Activated effector memory CD4-positive, alpha-beta T cell treated with anti-CD3 and anti-CD28 coated beads, Interleukin-2, amount 50 U/mL, for 16 hours (primary cell): ENCODE measurements around the gene HOXB7.

Experiments used
- DNase-seq: peaks from one replicate; pipeline ENCODE4 v3.0.0-alpha.2; 2020

Gene HOXB7

DNA sequence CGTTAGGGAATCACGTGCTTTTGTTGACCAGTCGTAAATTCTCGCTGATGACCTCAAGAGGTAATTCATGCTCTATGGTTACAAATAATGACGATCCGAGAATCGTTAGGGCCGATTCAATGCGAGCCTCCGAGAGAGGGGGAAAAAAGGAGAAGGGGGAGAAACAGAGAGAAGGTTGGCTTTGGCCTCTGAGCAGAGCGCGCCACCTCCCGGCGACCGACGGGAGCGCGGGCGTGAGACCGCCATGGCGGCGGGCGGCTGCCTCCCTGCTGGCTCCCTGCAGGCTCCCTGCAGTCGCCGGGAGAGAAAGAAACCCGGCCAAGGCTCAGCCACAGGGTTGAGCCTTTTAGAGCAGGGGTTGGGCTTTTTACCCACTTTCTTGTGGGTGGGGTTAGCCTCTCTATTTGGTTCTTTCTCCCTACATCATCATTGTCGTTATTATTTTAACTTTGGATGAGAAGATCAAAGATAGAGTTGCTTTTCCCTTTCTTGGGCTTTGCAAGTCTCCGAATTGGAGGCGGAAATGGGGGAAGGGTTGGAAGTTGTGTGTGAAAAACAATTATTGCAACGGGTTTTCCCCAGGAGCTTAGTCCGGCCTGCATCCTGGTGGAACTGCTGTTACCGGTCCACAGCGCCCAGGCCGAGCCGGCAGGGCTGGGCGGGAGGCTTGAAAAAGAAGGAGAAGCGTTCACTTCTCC, 16.8 kb downstream of the HOXB7 start:
- peak; percentile 93 for DNase-seq

DNA sequence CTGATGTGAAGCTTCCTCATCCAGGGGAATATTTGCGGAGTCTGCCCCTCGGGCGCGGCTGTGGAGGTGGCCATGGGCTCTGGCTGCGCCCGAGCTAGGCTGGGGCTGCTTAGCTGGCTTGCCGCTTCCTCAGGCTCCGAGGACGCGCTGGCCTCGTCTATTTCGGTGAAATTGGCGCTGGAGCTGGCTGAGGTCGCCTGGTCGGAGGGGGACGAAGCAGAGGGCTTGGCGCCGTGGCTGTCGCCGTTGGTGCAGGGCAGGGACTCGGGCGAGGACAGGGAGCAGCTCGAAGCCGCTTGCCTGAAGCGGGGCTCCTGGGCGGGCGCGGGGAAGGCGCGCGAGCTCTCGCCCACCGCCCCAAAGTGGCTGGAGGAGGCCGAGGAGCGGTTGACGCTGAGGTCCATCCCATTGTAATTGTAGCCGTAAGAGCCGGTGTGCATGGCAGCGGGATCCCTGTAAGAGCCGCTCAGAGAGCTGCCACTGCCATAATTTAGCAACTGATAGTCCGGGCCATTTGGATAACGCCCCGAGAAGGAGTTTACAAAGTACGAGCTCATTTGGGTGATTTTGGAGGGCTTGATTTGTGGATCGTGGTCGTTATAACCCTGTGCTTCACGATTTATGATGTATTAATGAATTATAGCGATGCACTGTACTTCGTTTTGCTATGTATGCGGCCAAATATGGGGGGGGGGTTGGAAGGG, 17.5 kb downstream of the HOXB7 start, which contains the start of gene HOXB5:
TSS of gene HOXB5 (minus strand) at position 654 of the 704 bp plus-strand sequence. CDS start at position 557, 97 bp downstream.
- peak; percentile 74 for DNase-seq

DNA sequence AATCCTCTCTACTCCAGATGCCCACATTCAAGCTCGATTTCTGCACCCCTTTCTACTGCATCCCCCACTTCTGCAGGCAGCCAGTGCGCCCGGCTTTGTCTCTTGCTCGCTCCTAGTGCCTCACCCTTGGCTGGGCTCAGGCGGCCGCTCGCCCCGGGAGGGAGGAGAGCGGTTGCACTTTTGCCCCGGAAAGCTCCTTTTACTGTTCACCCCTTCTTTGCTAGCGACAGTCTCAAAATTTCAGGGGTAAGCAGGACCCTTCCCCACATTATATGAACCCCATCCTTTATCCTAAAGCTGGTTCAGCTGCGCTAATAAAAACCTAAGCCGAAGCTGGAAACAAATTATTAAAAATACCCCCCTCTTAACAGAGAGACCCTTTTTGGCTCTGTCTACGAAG, 18.2 kb downstream of the HOXB7 start:
- DNase-seq, result no peak

DNA sequence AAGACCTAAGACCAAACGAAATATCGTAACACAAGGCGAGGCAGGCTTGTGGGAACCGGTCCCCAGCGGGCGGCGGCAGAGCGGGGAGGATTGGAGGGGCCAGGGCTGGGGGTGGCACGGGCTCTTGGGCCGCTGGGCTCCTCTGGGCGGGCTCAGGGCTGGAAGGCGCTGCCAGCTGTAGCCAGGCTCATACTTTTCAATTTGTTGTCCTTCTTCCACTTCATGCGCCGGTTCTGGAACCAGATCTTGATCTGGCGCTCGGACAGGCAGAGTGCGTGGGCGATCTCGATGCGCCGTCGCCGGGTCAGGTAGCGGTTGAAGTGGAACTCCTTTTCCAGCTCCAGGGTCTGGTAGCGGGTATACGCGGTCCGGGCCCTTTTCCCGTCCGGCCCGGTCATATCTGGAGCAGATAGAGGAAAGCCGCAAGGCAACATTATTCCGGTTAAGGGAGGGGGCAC, 18.7 kb downstream of the HOXB7 start:
- no peak for DNase-seq

DNA sequence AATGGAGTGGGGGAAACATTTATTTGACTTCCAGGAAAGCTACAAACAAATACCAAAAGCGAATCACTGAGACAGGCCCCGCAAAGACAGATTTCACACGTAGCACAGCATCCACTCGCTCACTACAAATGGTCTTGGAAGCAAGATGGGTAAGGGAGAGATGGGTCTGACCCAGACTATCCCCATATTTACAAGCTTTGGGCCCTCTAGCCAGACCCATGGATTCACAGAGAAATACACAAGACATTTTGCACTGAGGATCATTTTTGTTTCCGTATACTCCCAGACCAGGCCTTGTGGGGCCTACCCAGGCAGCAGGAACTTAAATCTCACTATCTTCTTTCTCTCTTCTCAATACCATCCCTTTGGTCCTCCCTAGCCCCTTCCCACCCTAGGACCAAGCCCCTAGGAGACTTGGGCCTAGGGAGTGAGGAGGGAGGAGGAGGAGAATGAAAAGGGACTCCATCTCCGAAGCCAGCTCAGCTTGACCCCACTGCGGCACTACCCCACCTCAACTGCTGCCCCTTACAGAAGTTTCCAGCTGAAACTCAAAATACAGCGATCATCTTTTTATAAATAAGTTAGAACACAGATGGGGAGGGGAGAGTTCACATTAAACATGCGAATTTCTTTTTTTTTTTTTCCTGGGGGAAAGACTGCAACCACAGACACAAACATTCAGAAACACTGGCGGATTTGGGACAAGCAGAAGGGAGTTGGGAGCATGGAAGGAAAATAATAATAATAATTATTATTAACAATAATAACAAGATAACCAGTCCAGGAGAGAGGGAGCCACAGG, 19.4 kb downstream of the HOXB7 start:
- DNase-seq, result no peak

DNA sequence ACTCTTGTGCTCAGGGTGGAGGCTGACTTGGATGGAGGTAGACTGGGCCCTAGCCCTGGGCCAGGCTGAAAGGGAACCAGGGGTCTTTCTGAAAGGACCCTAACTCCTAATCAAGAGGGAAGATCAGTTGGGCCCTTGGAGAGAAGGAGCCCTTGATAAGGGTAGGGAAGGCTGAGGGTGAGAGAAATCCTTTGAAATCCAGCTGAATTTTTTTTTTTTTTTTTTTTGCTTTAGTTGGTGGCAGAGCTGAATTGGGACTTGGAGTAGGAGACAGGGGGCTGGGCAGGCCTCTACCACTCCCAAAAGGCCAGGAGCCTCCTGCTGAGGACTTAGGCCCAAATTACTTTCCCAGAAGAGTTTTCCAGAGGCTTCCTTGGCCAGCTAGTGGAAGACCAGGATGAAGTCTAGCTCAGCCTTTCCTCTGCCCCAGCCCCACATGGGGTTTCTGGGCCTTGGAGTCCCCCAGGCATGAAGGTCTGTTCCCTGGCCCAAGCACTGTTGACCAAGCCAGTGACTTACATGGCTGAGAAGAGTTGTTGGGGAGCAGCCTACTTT, 20.1 kb downstream of the HOXB7 start:
- no peak for DNase-seq

DNA sequence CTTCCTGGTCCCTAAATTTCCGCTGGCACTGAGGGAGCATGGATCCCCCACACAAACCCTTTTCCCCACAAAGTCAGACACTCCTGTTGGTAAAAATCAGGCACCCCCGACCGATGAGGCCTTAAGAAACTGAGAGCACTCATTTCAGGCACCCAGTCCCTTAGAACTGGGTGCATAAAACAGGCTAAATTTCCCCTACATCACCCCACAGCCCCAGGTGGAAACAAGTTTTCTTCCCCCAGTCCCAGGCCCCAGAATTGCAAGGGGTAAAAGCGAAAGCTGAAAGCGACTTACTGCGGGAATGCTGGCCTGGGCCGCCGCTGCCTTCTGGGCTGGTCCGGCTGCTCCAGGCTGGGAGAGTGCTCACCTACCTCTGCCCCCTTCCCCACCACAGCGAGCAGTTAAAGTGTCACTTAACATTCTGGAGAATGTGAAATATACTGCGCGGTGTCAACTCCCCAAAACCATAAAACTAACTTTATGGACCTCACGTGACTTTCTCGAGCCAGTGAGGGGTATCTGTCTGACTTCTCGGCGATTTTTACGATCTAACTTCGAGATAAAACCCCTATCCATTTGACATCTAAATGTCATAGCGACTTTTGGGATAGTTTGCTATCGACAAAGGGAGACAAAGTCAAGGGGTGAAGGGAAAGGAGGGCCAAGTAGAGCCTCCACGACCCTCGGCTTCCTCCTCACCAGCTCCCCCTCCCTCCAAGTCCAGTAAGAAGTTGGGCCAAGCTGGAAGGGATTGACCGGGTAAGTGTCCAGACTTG, 20.8 kb downstream of the HOXB7 start, which contains the start of gene HOXB3:
TSS of gene HOXB3 (minus strand) at position 411 of the 776 bp plus-strand sequence. CDS start 37,767 bp downstream, outside the sequence.
- DNase-seq, result no peak

DNA sequence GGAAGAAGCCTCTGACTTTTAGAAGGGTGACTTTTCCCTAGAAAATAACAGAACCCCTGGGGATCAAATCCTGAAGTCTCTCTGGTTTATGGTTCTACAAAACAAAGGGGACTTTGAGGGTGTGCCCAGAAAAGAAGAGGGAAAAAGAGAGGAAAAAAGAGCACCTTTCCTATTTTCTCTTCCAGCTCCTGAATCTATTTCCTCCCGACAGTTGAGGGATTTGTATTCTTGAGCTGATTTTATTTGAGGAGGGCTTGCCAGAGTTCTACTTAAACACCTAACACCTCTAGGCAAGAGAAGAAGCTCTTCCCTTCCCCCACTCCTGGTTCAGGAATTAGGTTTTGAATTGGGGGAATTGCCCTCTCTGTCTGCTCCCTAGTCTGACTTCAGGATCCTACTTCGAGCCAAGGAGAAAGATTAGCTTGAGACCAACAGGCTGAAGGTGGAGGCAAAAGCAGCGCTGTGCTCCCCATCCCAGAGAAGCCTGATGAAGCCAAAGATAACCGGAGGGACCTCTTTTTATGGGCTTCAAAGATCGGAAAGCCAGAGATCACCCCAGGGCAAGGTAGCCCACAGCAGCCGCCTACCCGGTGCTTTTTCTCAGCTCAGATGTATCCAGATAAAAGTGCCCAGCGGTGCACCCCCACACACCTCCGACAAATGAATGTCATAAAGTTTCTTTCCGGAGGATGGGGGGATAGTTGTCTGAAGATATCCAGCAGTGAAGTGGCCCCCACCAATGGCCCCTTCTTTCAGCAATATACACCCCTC, 21.6 kb downstream of the HOXB7 start:
- DNase-seq, result no peak

DNA sequence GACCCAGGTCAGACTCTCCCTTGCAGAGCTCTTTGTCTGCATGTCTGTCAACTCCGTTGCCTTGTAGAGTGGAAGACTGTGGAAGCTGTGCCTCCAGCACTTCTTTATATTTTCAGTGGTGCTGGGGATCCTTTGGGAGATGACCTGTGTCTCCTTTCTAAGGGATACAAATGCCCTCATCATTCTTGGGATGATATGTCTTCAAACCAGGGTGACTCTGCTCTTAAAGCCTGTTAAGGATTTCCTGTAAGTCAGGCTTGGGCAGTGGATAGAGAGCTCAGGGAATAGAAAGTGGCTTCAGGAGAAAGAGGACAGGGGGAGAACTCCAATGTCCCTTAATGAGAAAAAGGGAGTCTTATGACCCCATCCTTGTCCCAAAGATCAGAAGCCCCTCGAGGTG, 22.3 kb downstream of the HOXB7 start:
- DNase-seq, result no peak

DNA sequence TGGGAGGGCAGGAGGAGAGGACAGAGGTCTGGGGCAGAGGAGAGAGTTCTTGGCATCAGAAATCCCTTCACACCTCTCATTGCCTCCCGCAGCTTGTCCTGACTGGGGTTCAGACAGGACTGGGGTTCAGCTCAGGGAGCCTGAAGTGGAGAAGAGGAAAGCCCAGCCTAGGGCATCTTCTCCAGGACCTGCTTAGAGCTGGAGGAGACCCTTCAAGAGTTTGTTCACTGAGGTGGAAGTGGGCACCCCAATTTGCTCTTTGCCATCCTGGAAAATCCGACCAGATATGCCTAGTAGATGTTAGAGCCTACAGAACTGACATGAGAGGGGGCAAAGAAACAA, 22.8 kb downstream of the HOXB7 start:
- DNase-seq, result no peak

DNA sequence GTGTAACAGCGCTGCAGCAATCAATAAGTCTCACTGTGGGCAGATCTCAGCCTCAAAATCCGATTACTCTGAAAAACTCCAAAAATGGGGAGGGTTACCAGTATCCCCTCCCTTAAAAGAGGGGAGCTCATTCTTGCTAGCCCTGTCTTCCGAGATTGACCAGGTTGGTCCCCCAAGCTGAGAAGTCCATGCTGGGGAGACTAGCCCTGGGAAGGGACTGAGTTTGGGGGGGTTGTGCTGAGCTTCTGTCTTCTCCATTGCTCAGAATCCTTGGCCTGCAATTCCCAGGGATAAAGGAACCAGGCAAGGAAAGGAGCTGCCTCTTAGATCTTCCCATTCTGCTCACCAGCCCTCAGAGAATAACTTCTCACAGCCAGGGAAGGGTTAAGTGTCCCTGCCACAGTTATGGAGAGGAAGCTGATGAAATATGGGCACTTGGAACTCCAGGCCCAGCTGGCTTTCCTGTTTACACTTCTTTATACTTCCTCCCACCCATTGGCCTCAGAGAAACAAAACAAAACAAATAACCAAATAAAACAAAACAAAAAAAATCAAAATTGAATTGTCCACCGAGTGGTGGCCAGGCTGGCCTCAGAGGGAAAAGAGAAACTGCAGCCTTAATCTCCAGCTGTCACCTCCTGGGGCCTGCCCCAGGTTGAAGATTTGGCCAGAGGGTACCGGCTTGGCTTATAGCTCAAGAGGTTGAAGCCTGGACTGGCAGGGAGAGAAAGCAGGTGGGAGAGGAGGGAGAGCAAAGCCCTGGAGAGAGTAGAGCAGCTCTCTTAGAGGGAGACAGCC, 23.3 kb downstream of the HOXB7 start:
- no peak for DNase-seq

DNA sequence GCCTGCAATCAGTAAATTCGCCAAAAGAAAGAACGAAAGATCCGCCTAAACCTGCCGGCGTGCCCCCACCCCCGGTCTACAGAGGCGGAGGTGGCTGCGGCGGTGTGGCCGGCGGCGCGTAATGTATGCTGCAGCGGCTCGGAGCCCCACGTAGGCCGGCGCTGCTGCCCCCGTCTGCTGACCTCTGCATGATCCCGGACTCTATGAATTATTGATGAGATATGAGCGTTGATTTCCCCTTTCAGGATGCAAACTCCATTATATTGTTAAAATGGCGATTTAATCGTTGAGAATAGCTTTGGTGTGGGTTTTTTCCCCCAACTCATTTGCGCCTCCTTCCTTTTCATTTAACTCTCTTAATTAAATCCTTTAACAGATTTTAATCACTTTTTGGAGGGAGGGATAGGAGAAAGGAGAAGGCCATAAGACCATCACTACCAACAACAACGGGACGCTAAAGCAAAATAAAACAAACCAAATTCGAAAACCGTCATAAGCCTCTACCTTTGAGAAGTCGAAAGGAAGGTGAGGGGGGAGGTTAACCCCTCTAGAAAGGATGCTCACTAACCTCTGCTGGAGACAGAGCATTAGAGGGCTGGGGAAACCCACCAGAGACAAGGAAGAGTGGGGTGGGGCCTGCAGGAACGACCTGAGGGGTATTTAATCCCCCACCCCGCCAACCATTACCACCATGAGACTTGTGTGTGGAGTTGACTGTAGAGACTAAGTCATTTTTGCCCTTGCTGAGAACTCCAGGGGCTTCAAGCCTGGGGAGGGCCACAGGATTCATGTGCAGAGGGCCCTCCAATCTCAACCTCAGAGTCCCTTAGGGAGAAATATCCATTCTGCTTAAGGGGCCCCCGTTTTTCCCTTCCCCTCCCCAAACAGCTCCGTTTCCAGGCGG, 24.2 kb downstream of the HOXB7 start:
- DNase-seq, result peak; percentile 76

DNA sequence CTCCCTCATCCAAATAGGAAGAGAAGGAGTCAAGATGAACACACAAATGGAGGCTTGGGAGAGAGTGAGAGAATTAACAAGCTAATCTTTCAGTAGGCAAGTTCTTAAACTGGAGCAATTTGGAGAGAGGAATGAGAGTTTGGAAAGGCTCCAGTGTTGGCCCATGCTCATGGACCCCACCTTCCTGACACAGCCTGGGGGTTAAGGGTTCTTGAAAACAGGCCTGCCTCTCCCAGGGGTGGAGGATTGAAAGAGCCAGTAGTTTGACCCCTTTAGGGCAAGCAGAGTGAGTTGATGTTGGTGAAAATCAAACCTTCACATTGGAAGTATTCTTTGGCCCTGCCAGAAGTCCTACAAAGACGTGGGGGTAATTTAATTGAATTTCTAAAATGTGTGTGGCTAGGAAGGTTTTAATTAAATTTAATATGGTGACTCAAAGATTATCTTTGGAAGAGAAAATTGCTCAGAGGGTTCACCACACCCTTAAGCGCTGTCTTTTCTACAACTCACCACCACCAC, 26.5 kb downstream of the HOXB7 start:
- DNase-seq, result no peak

DNA sequence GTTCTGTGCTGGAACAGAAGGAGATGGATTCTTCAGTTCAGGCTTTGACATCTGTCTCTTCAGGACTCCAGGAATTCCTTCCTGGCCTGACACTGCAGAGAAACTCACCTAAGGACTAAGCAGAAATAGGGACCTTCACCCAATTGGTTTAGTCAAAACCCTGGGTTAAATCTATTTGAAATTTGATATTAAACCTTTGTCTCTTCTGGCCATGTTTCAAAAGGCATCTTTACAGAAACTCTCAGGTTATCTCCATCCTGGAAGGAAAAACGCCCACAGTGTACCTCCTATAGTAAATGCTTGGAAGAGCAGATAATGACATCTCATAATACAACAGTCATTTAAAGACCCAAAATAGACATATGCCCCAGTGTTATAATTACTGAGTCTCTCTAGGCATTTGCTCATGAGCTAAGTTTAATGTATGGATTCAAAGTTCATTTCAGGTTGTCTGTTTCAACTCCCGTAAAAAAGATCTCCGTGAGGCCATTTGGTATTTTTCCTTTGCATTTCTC, 27.1 kb downstream of the HOXB7 start:
- no peak for DNase-seq

DNA sequence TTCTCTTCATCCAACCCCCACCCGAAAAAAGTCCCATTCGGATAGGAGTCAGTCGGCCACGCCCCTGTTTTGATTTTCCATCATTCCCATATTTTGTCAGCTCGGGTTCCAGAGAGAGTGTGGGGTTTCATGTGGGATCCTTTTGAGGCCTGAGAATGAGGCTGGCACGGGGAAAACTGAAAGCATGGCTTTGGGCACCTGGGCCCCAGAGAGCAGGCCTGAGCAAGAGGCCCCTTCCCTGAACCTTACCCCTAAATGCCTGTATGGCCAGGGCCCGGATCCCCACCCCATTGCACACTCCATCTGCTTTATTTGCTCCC, 28.1 kb downstream of the HOXB7 start:
- no peak for DNase-seq

DNA sequence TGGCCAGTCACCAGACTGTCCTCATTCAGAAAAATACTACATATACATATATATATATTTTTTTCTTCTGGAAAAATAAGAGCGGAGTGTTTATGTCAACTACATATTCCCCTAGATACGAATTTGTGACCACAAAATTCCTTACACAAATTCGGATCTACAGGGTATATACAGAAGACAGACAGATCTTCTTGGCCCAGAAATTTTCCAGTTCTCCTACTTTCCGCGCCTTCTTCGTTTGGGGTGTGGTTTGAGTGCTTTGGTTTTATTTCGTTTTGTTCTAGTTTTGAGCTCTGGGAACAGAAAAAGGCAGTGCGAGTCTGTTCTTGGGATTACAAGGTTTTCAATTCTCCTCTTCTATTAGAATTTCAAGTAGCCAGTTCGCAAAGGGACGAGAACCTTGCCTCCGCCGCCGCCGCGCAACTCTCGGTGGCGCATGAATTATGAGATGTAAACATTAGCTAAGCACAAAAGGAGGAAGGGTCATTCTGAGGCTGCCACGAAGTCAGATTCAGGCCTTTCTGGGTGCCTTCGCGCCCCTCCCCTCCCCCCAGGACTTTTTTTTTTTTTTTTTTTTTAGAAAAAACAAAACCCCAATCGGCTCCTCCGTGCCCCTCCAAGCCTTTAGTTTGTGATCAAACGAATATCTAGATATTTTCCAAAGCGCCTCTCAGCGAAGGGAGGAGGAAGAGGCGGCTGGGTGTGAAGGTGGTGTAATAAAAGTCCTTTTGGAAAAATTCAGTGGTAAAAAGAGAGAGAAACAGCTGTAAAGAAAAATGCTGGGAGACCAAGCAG, 30.9 kb downstream of the HOXB7 start:
- no peak for DNase-seq

DNA sequence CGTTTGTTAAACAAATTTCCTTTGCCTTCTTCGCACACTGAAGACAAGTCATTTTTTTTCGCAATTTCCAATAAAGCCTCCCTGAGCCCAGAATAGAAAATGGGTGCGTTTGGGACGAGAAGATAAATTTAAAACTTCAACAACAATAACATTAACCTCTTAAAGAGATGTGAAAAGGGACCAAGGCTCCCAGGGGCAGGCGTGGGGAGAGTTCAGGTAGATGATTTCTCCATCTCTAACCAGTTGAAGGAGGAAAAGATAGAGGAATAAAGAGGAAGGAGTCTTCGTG, 31.4 kb downstream of the HOXB7 start:
- no peak for DNase-seq

DNA sequence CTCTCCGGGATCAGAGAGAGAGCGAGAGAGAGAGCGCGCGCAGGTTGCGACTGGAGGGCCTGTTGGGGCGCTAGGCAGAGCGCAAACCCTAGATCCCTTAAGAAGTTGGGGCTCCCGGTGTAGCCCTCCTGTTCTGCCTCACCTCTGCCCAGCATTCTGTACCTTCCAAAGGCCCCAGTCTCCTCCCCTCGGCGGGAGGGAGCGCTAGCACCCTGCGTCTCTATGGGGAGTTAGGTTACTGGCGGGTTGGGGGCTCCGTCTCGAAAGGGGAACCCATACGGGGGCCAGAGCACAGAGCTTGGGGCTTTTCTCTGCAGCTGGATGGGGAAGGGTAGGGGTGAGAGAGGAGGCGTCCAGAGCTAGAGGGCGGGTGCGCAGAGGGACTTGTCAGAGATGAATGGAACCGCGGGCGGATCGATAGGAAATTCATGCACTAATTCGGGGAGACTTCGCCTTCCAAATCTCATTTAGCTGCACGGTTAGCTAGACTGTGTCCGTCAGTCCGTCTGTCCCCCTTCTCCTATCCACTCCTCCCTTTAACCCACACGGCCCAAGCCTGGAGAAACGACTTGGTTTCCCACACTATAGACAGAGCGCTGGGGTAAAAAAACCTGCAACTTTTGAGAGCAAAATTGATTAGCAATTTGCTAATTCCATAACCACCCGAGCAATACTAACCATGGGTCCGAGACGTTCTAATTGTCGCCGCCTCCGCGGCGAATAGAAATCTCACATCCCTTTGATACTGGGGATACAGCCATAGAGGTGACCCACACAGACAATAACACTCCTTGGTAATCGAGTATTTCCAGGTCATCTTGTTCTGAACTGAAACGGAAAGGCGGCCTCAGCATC, 32.0 kb downstream of the HOXB7 start:
- DNase-seq, result no peak
